HG03159 (cell line): ENCODE measurements around the gene PIK3R6.
"Not testable (repeated sequence)": the region's sequence is repeated elsewhere in the genome, so short reads cannot be mapped to it uniquely, and the experiment has no call there.

Experiments
- ATAC-seq: cut with Tn5 transposase; IDR thresholded peaks from one replicate; pipeline ENCODE4 v1.9.1; 2021; ENCODE audit warnings: mild to moderate bottlenecking, moderate library complexity; ENCODE audit not compliant: unreplicated experiment

PIK3R6 gene

DNA sequence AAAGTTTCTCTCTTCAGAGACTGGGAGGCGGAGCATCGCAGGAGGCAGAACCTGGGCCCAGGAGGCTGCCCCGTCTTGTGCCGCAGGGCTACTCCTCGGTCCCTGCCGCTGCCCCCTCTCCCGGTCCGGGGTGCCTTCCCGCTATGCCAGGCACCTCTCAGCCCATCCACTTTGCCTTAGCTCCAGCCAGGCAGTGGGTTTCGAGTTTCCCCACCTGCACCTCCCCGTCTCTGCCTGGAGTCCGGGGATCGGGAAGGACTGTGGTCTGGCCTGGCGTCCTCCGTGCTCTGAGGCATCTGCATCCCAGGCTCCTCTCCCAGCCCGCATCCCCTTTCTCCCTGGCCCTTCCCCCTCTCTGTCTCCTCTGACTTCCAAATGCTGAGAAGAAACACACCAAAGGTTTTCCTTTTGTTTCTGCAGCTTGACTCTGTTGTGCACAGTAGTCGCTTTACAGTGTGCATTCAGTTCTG, 26.8 kb upstream of the PIK3R6 start:
- no peak for ATAC-seq

DNA sequence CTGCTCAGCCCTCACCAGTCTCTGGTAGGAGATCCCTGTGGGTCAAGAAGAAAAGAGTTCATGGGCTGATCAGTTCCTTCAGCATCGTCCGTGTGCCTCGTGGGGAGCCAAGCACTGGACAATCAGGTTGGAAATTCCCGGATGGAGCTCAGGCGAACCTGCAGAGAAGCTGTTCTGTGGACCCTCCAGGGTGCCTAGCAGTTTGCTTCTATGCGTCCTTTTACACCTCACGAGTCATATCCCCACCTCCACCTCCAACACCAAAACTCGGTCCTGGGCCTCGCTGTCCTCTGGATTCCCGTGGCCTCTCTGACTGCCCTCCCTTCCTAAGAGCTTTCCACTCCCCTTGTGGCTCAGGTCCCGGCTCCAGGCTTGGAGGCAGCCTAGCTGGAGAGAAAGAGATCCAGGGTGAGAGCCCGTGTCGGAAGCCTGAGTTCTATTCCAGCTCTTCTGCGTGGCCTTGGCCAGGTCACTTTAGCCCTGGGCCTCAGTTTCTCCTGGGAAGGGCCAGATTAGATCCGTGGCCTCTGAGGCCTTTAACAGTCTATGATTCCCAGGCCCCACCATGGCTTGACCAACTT, 26.2 kb upstream of the PIK3R6 start:
- ATAC-seq = no peak

DNA sequence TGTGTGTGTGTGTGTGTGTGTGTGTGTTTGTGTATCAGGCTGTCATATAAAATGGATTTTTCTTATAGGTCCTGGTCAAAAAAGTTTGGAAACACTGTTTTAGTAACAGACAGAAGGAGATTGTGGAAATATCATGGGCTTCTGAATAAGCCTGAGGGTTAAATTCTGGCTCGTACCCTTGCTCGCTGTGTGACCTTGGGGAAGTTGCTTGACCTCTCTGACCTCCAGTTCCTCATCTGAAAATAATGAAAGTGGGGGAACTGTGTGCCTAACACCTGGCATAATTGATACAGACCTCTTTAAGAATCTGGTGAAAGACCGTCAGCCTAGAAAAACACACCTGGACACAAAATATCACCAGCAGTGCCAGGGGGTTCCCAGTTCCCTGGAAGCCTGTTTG, 25.6 kb upstream of the PIK3R6 start:
- no peak for ATAC-seq

DNA sequence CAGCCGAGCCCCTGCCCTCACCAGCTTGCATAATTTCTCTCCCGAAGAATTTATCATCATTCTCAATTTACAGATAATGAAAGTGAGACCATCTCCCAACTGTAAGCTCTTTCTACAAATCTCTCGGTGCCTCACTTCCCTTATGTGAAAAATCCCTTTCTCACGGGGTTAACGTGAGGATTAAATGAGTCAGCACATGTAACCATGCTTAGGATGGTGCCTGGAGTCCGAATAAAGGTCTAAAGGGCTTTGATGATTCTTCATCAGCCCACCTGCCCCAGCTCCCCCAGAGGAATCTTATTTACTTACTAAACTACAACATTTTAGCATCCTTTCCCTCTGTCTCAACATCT, 24.8 kb upstream of the PIK3R6 start:
- ATAC-seq = no peak

DNA sequence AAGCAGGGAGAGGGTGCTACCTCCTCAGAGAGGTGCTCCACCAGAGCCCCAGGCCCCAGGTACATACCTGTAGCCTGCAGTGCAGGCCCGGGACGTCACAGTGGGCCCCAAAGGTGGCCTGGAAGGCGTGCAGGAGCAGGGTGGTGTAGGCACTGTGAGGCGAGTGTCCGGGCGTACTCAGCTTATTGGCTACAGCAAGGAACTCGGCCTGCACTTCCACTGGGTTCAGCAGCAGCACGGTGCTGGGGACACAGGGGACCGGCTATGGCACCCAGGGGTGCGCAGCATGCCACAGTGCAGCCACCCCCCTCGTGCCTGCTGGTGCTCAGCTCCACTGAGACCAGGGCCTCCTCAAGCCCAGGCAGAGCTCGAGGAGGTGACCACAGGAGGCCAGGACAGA, 23.2 kb upstream of the PIK3R6 start:
- no peak for ATAC-seq

DNA sequence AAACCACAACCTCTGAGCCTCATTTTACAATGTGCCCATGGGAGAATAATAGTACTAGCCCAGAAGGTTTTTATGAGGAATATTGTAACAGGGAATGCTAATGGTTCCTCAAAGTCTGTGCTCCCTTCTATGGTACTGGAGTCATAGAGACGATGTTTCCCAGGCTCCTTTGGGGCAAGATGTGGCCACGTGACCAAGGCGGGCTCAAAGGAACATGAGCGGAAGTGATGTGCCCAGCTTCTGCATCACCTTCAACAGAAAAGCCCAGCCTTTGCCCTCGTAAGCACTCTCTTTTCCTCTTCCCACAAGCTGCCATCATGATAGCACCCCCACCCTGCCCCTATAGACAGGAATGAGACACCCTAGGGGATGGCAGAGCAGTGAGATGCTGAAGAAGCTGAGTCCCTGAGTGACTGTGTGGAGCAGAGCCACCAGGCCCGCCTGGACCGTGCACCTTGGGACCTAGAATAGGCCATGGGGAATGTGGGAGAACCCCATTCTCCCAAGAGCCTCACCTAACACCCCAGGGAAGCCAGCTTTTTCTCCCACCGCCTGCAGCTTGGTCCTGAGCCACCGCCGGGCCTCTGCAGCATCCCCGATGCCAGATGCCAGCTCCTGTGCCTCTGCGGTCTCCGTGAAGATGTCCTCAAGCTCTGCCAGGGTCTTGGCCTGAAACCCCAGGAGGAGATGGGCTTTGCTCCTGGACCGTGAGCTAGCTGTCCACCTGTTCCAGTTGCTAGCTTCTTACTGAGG, 22.2 kb upstream of the PIK3R6 start:
- ATAC-seq = no peak

DNA sequence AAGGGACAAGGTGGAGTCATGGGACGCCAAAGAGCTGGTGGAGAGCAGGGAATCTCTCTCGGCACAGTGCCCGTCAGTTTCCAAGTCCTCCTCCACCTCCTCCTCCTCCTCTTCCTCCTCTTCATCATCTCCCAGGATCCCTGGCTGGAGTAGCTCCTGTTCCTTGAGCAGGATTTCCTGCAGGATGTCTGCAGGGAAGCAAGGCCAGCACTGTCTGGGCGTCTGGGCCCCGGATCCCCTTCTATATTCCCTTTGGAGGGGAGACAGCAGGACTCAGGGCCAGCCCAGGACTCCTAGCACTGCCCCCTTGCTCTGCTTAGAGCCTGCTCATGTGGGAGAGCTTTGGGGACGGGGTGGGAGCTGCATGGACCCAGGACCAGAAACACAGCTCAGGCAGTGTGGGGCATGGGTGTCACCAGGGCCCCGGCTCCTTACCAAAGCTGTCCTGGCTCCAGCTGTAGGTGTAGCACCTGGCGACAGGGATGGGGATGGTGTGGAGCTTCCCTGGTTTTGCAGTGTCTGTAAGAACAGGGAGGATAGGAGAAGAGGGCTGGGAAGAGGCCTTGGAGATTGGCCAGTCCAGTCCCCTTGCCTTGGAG, 21.3 kb upstream of the PIK3R6 start:
- no peak for ATAC-seq

DNA sequence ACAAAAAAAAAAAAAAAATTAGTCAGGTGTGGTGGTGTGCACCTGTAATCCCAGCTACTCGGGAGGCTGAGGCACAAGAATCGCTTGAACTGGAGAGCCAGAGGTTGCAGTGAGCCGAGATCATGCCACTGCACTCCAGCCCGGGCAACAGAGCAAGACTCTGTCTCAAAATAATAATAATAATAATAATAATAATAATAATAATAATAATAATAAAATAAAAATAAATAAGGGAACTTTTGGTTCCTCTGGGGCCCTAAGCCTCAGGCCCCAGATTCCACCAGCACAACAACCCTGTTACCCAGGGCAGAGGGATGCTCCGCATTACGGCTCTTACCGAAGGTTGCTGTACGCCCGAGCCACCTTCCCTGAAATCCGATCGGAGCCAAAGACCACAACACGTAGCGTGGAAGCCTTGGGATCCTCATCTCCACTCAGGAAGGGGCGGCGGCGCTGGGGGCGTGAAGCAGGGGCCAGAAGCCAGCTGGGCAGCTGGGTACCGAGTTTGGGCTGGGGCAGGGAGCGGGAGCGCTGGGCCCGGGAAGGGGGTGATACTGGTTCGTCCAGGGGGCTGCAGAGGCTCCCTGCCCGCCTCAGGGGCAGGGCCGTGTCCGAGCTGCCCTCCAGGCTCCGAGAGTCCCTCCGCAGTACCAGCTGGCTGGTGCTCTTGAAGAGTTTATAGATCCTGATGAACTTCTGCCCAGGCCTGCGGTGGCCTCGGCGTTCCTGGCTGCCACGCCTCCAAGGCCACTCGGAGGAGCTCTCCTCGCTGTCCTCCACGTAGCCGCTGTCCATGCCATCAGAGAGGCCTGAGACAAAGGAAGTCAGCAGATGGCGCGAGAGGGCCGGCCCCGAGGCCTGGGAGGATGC, 20.6 kb upstream of the PIK3R6 start:
- ATAC-seq = no peak

DNA sequence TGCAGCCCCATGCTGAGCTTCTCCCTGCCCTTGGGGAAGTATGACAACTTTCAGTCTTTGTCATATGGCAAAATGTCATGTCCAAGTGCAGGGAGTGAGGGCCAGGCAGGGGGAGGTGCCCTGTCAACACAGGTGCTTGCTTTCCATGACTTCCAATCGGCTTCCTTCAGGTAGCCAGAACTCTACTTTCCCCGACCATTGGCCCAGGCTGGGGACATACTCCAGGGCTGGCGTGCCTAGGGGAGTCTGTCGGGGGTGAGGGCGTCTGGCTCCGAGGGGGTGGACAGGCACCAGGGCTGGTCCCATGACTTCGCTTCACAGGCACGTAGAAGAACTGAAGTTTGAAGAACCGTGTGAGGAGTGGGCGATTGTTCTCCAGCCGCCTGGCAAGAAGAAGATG, 19.8 kb upstream of the PIK3R6 start:
- ATAC-seq = no peak

DNA sequence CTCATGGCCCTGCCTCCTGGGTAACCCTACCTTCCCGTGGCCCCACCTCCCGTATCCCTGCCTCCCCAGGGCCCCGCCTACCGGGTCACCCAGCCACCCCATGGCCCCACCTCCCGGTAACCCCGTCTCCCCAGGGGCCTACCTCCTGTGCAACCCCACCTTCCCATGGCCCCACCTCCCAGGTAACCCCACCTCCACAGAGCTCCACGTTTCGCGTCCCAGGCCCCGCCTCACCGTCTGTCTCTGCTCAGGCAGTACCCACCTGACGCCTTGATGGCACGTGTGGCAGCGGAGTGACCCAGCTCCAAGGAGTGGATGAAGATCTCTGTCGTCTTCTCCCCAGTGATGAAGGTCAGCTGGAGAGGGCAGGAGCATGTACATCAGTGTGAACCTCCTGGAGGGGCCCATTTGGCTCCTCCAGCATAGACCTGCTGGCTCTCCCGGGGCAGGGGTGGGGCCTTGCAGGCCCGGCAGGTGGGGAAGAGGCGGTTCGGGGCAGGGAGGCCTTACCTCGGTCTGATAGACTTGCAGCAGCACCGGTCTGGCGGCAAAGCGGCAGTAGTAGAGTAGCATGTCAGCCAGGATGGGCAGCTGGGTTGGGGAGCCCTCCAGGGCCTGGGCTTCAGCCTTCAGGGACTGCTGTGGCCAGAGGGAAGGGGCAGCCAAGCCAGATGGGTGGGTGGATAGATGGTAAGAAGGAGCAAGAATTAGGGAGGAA, 18.7 kb upstream of the PIK3R6 start:
- ATAC-seq = no peak

DNA sequence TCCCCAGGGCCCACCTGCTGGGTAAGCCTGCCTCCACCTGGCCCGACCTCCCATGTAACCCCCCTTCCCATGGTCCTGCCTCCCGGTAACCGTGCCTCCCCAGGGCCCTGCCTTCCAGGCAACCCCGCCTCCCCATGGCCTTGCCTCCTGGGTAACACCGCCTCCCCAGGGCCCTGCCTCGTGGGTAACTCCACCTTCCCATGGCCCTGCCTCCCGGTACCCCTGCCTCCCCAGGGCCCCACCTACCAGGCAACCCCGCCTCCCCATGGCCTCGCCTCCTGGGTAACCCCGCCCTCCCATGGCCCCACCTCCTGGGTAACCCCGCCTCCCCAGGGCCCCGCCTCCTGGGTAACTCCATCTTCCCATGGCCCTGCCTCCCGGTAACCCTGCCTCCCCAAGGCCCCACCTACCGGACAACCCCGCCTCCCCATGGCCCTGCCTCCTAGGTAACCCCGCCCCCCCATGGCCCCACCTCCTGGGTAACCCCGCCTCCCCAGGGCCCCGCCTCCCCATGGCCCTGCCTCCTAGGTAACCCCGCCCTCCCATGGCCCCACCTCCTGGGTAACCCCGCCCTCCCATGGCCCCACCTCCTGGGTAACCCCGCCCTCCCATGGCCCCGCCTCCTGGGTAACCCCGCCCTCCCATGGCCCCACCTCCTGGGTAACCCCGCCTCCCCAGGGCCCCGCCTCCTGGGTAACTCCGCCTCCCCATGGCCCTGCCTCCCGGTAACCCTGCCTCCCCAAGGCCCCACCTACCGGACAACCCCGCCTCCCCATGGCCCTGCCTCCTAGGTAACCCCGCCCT, 17.9 kb upstream of the PIK3R6 start:
- ATAC-seq = not testable (repeated sequence)

DNA sequence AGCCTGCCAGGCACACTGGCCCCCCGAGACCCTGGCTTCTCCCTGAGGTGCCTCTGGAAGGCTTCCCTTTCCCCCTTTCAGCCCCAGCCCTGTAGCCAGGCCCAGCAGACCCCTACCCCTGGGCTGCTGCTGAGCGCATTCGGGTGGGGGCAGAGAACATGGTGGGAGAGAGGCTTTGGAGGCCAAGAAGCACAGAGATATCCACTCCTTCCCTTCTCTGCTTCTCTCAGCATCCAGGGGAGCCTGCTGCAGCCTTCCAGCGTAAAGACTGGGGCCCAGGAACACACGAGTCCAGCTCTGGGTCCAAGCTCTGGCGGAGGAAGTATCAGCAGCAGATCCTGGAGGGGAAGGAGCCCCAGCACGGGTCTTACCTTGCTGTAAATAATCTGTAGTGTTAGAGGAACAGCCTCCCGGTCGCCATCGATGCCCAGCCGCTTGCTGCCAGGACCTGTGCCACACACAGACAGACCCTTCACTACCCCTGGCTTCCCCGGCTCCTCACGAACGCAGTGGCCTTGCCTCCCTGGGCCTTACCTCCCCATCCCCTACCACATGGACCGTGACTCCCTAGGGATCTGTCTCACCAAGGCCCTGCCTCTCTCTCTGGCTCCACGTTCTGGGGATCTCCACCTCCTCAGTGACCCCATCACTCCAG, 17.0 kb upstream of the PIK3R6 start:
- ATAC-seq = no peak

DNA sequence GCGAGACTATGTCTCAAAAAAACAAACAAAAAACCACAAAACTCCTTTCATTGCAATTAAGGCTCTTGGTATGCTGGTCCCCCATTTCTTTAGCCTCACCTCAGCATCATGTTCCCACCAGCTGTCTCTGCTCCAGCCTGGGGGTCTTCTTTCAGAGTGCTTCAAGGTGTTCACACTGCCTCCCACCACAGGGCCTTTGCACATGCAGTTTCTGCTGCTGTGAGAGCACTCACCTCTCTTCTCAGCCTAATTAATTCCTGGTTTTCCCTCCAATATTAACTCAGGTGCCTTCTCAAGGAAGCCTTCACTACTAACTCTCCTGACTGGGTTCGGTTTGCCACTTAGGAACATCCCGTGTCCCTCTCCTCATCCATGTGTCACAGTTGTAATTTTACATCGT, 15.9 kb upstream of the PIK3R6 start:
- no peak for ATAC-seq

DNA sequence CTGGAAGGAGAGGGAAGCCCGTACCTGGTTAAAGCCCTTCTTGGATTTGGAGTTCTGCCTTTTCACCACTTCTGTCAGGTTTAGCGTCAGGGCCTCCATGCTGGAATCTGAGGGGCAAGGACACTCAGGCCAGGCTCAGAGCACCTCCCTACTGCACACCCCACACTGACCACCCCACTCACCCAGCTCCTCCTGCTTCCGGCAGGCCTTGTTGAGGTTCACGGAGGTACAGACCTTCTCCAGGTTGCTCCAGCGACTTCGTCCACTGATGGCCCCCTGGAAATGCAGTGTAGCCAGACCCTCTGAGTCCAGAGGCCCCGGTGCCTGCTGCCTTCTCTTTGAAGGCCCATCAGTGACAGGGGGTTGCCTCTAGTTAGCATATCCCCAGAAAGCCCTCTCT, 14.1 kb upstream of the PIK3R6 start:
- ATAC-seq = no peak

DNA sequence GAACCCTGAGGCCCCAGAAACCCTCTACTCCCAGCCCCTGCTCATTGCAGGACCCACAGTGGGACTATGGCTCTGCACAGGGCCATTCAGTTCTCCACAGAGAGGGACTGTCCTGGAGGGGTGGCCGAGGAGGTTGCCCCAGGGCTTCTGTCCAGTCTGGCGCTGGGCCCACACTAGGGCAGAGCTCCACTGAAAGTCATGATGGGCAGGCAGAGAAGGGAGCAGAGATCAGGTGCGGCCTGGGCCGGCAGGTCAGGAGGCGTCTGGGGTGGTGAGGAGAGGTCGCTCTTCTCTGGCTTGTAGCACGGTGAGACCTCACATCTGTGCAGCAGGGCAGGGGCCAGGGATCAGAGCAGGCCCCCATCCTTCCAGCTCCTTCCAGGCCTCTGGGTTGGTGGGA, 13.0 kb upstream of the PIK3R6 start:
- ATAC-seq = no peak

DNA sequence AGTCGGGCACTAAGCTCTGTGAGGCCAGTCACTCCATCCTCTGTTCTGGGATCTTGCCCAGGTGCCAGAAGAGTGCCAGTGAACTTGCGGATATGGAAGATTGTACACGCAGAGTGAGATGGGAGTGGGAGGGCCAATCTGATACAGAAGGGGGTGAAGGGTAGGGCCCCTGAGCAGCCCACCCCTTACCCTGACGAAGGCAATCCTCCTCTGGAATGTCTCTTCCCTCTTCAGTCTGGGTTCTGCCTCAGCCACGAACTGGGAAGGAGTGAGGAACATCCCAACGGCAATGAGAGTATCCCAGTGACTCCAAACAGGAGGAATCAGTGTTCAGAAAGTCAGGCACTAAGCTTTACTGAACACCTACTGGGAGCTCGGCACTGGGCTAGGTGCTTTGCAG, 11.9 kb upstream of the PIK3R6 start:
- no peak for ATAC-seq

DNA sequence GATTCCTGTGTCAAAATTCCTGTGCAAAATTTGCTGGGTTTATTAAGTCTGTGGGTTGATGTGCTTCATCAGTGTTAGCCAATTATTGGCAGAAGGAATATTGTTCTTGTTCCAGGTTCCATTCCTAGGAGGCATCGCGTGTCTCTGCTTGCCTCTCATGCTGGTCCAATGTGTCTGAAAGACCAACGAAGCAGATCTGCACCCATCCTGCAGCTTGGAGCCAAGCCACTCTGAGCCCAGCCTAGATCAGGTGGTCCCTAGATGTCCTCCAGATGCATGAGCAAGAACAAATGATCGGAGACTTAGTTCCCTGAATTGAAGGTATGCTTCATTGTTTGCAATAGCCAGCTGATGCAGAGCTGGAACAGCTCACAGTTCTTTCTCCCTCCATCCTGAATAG, 10.5 kb upstream of the PIK3R6 start:
- ATAC-seq = no peak

DNA sequence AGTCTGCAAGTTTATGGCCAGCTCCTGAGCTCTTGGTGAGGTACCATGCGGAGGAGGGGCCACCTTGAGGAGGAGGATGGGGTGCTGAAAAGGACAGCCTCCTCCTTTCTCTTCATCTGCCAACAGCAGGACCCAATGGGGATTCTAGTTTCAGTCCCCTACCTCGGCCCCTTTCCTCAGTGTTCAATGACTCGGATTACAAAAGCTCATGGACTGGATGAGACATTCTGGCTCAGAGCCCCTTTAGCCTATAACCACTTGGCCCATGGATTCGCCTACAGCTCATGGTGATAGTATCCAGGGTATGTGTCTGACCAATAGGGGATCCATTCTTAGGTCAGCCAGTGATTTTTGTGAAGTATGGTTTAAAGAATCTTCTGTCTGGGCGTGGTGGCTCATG, 8.5 kb upstream of the PIK3R6 start:
- ATAC-seq = no peak

DNA sequence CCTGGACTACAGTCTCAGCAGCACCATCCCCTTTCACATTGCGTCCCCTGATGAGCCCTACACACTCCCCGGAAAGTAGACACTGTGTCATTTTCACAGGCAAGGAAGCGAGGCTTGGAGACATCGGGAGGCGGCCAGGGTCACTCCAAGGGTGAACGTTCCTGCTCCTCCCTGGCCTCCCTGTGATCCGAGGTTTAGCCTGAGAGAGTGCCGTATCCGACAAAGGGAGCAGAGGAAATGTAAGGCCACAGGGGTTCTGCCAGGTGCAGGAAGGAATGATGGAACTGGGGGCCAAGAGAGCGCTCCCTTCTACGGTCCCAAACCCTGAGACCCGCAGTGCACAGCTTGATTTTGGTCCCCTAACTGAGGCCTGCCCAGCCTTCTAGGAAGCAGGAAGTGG, 8.0 kb upstream of the PIK3R6 start:
- ATAC-seq = no peak
